ES-I3 (cell line): Measurements from ENCODE around the gene FCHSD2.

ENCODE experiments used
- H3K36me3 ChIP-seq: 2 replicates; pipeline ENCODE4 v1.6.1; 2013; ENCODE audit warnings: mild to moderate bottlenecking, low read length, control low read depth, moderate library complexity; ENCODE audit not compliant: insufficient read depth
- H3K4me1 ChIP-seq: 2 replicates; pipeline ENCODE4 v1.6.1; 2013; ENCODE audit warnings: mild to moderate bottlenecking, control low read depth, low read length; ENCODE audit not compliant: insufficient read depth
- H3K9ac ChIP-seq: 2 replicates; pipeline ENCODE4 v1.6.1; 2013; ENCODE audit warnings: low read depth, mild to moderate bottlenecking, low read length, moderate library complexity
- H3K9me3 ChIP-seq: 2 replicates; pipeline ENCODE4 v1.6.1; 2013; ENCODE audit warnings: mild to moderate bottlenecking, low read length, moderate library complexity; ENCODE audit not compliant: control insufficient read depth, insufficient read depth

FCHSD2 gene

DNA sequence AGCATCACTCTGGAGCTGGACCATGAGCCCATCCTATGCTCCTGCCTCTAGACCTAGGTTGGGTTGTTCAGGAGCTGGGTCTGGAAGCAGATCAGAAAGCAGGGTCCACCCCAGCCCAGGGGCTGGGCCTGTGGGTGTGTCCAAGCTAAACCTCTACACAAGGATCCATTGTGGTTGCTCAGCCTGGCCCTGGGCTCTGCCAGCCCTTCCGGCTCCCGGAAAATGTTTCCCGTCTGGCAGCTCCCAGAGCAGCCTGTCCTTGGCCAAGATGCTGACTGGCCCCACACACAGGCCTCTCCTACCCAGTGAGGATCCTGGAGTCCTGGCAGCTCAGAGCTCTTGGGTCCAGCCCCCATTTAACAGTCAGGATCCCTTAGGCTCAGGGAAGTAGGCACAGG is 35.3 kb upstream of the FCHSD2 start:
- Histone ChIP-seq H3K4me1 (no peaks in the 10 kb centered on the region; the same call in 1 of the 2 replicates), H3K36me3 (no peaks in the 10 kb centered on the region), H3K9me3 (no peaks in the 10 kb centered on the region), H3K9ac (no peak overlapping the region)

DNA sequence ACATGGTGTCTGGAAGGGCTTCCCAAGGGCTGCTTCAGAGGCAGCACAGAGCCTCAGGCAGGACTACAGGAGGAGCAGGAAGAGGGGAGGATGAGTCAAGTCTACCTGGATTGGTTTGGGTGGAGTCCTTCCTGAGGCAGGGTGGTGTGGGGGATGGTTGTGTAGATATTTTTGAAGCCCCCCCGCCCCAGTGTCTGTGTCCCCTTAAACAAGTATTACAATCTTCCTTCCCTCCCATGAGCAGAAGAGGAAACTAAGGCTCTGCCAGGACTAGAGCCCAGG is 34.7 kb upstream of the FCHSD2 start:
- no peaks in the 10 kb centered on the region for H3K36me3 ChIP-seq
- H3K4me1 ChIP-seq = no peaks in the 10 kb centered on the region; the same call in 1 of the 2 replicates
- H3K9ac ChIP-seq = no peak overlapping the region
- H3K9me3 ChIP-seq = no peaks in the 10 kb centered on the region

DNA sequence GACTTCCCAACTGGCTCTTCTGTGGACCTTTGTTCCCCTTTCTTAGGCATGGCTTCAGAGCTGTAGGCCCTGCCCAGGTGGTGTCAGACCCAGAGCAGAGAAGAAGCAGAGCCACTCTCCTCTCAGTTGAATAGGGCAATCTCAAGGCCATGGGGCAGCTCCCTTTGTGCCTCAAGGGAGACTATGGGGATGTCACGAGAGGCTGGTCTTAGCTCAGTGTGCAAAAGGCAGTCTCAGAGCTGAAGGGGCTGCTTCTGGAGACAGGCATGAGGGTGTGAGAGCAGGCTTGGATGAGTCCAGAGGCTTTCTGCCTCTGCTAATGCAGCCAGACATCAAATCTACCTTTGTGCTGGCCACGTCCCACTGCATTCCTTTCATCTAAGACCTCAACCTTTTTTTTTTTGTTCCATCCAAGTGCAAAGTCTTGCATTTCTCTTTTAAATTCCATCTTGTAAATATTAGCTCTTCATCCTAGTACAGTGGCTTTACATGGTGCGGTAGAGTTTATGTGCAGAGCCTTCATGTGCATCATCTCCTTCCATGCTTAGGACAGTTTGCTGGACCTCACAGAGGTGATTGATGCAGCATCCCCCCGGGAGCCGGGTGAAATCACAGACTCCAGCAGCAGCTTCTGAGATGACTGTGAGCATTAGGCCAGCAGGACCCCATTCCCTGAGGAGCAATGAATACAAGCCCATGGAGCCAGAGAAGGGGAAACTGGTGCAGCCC is 34.2 kb upstream of the FCHSD2 start:
- Histone ChIP-seq H3K36me3 (no peaks in the 10 kb centered on the region), H3K9ac (no peak overlapping the region), H3K4me1 (no peaks in the 10 kb centered on the region; the same call in 1 of the 2 replicates), H3K9me3 (no peaks in the 10 kb centered on the region)

DNA sequence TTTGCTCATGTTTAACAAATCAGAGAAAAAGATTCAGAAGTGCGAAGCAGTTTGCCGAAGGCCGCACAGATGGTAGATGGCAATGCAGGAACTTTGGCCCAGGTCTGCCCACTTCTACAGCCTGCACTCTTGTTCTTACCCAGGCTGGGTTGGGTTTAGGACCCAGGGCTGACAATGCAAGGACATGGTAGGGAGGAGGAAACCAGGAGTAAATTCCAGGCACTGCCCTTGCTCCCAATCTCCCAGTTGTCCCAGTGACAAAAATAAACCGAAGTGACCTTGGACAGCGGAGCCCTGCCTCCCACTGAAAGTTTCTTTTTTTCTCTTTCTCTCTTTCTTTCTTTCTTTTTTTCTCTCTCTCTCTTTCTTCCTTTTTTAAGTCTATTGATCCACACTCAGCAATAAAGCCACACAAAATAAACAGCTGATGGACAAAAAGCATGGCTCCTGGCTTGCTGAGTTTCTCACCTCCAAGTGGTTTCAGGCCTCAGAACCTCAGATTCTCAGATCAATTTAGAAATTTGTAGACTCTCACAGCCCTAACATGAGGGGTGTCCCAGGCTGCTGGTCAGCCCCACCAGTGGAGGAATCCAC is 33.5 kb upstream of the FCHSD2 start:
- no peaks in the 10 kb centered on the region for H3K36me3 ChIP-seq
- H3K9ac ChIP-seq = no peak overlapping the region
- no peaks in the 10 kb centered on the region; the same call in 1 of the 2 replicates for H3K4me1 ChIP-seq
- H3K9me3 ChIP-seq = no peaks in the 10 kb centered on the region

DNA sequence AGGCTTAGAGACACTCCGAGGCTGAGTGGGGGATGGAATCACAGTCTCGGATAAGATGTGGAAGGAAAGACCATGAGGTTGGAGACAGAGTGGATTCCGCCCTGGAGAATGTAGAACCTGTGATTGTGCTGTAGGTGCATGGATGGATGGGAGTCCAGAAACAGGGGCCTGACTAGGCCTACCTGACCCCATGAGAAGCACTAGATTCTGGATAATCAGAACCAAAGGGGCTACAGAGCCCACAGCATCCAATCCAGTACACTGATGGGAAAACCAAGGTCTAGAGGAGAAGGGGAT is 32.3 kb upstream of the FCHSD2 start:
- H3K9ac ChIP-seq = no peak overlapping the region
- no peaks in the 10 kb centered on the region; the same call in 1 of the 2 replicates for H3K4me1 ChIP-seq
- no peaks in the 10 kb centered on the region for H3K9me3 ChIP-seq
- H3K36me3 ChIP-seq = no peaks in the 10 kb centered on the region

DNA sequence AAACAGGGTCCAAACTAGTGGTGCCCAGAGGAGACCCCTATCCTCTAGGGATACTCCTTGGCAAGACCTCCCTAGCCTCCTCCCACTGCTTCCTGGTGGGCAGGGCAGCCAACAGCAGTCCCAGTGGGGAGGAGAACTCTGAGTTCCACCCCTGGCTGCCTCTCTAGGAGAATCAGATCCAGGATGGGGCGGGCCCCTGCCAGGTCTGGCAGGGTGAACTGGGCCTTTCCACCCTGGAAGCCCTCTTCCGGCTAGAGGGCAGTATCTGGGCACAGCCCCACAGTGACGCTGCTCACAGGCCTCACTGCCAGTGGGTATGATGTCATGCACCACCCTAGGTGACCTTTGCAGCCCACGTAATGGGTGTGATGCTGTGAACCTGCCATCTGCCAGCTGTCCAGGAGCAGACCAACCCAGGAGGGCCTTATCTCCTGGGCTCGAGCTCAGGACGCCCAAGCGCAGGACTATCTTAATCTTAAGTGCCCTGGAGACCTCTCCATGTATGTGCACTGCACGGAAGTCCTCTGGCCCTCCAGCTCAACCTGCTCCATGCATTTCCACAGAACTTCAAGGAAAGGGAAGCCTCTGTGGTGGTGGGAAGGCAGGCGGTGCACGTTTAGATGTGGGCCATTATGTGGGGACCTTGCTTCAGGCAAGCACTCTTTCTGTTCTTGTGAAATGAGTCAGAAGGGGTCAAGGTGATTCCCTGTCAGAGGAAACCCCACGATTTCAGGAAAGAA is 31.8 kb upstream of the FCHSD2 start:
- Histone ChIP-seq H3K9me3 (no peaks in the 10 kb centered on the region), H3K4me1 (peaks cover 4% of the 10 kb centered on the region; the same call in 1 of the 2 replicates), H3K9ac (no peak overlapping the region), H3K36me3 (no peaks in the 10 kb centered on the region)

DNA sequence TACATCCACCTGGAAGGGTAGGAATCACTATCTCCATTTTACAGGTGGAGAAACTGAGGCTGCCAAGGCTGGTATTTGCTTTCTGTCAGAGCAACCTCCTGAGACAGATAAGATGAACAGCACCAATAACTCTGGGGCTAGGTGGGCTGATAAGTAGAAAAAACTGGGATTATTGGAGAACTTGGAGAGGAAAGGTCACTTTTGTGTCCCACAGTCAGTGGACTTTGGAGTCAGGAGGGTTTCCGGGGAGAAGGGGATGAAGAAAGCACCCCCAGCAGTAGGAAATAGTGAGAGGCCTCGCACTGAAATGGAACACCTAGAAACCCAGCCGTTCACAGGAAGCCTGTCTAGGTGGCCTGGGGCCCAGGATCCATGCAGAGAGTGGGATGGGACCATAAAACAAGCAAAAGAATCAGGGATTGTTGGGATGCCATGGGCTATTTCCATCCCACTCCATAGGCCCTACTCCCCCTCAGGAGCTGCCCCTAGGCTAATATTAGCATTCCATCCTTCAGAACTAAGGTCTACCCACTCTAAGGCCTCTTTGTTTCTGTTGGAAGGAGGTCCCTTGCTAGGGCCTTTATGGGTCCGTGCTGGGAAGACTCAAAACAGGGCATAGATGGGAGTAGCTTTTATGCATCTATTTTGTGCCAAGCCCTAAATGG is 31.0 kb upstream of the FCHSD2 start:
- no peaks in the 10 kb centered on the region for H3K36me3 ChIP-seq
- no peaks in the 10 kb centered on the region for H3K9me3 ChIP-seq
- no peak overlapping the region for H3K9ac ChIP-seq
- peaks cover 4% of the 10 kb centered on the region; the same call in 1 of the 2 replicates for H3K4me1 ChIP-seq

DNA sequence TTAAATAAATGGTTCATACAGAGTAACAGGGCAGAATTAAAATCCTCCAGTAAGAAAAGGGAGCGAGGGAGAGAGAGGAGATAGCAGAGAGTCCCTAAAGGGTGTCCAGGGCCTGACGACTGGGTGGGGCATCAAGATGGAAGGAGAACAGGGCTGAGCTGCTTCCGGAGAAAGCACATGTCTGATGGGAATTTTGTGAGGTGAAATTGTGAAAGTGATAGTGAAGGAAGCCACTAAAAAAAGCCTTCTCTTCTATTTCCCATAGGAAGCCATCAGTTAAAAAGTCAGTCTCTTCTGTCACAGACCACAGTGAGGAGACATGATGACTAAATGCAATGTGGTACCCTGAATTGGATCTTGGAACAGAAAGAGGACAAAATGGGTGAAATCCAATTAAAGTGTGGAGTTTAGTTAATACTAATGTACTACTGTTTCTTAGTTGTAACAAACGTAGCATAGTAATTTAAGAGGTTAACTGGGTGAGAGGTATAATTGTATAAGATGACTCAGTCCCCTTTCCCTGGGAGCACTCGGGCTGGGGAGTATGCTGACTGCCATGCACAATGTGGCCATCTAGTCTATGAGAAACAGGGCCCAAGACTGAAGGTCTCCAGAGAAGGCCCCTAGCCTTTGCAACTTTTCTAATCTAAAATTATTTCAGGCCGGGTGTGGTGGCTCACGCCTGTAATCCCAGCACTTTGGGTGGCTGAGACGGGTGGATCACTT is 29.5 kb upstream of the FCHSD2 start:
- peaks cover 4% of the 10 kb centered on the region; the same call in 1 of the 2 replicates for H3K4me1 ChIP-seq
- H3K36me3 ChIP-seq = no peaks in the 10 kb centered on the region
- no peak overlapping the region for H3K9ac ChIP-seq
- no peaks in the 10 kb centered on the region for H3K9me3 ChIP-seq

DNA sequence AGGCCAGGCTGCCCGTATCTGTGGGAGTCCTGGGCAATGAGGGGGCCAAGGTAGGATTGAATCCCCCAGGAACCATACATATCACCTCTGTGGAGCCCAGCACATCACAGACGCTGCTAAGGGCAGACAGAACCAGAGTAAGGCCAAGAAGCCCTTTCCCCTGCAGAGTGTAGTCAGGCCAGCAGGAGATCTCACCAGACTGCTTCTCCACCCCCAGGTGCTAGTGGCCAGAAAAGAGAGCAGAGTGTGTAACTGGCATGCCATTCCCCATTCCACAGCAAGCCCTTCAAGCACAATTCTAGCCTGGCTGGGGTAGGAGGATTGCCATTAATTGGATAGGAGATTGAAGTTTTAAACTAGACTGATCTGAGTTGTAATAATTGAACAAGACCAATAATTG is 28.0 kb upstream of the FCHSD2 start:
- H3K4me1 ChIP-seq = peaks cover 6% of the 10 kb centered on the region
- H3K36me3 ChIP-seq = no peaks in the 10 kb centered on the region
- H3K9me3 ChIP-seq = no peaks in the 10 kb centered on the region
- no peak overlapping the region for H3K9ac ChIP-seq

DNA sequence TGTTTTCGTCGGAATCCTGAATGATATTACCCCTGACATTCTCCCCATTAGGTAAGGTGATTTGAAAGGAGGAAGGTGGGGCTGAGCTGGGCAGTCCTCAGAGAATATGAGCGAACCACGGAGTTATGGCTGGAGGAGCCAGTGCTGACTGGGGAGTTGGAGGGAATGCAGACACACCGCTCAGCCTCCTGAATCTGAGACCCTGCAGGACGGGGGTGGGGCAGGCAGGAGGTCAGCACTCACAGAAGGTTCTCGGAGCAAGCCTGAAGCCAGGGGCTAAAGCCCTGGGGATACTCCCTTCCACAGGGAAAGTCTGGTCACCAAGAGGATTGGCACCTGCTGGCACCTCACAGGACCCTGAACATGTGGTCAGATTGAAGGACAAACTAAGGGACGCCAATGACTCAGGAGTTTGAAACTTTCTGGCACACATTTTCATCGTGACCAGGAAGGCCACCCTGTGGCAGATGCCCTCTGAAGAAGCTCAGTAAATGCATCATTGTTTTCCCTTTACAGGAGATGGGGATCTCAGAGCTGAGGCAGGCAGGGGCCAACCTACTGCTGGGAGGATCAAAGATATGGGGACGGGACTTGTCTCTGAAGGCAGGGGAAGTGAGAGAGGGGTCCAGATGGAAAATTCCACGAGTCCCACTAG is 26.9 kb upstream of the FCHSD2 start:
- no peaks in the 10 kb centered on the region for H3K36me3 ChIP-seq
- no peaks in the 10 kb centered on the region for H3K9me3 ChIP-seq
- no peak overlapping the region for H3K9ac ChIP-seq
- H3K4me1 ChIP-seq = peaks cover 9% of the 10 kb centered on the region

DNA sequence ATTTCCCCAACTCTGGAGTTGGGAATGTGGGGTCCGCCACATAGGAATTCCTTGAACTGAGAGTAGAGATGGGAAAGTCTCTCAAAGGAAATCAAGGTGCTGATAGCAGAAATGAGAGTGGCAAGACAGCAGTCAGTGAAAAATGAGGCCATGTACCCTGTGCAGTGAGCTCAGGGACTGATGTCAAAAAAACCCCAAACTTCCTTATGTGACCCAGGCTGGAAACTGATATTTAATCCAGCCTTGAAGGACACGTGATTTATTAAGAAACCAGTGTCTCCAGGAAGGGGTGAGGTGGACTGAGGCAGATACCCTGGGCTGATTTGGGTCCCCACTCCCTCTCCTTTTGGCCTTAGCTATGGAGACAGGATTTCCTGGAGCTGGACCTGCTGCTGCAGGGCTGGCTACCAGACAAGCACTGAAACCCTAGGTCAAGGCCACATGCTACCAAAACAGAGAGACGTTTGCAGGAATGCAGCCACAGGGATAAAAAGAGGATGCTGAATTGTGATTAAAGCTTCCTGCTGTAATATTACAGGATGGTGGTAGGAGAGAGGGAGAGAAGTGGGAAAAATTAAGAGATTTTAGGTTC is 25.3 kb upstream of the FCHSD2 start:
- peaks cover 9% of the 10 kb centered on the region for H3K4me1 ChIP-seq
- no peaks in the 10 kb centered on the region for H3K9me3 ChIP-seq
- no peaks in the 10 kb centered on the region for H3K36me3 ChIP-seq
- H3K9ac ChIP-seq = no peak overlapping the region

DNA sequence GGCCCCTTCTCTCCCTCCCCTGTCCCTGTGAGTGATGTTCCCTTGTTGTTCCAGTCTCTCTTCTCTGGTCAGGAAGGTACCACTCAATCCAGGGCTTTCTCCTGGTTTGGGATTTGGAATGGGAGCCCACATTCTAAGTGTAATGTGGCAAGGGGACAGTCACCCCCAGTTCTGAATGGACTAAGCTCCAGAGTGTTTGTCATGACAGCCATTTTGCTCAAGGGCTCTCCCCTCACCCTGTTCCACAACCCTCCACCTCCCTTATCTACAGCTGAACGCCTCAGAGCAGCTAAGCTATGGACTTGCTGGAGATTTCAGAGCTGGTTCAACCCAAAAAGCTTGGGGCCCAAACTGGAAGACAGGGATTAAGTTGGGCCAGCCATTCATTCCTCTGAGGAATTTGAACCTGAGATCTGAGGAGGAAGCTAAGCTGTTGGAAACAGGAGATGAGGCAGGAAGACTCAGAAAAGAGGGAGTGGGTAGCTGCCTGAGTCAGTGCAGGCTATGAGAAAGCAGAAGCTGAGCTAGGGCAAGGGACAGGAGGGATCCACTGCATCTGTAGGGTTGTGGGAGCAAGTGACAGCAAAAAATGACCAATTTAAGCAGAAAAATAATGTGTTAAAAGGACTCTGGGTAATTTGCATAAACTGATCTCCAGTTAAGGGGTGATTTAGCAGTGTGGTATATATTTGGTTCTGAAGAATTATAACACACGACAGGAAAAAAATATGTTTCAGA is 22.9 kb upstream of the FCHSD2 start:
- peaks cover 9% of the 10 kb centered on the region for H3K4me1 ChIP-seq
- no peaks in the 10 kb centered on the region for H3K9me3 ChIP-seq
- H3K36me3 ChIP-seq = no peaks in the 10 kb centered on the region
- no peak overlapping the region for H3K9ac ChIP-seq

DNA sequence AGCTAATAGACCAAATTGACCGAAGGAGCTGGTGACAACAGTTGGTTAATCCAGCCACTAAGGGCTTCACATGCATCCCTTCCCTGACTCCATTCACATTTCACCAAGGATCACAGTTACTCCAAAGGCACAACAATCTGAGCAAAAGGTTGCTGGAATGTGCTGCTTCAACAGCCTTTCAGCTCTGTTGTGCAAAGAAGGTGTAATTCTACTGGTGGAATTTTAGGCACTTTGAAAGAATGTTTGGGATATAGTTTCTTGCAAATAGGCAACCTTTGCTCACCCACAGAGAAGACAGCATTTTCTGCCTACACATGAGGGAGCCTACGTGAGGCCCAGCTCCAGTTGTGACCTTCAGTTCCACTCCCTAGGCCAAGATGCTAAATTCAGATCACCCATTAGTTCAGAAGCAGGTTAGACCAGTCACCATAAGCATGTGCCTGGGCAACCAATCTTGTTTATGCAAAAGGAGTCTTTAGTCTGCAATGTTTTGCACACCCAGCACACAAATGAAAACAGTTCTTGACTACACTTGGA is 21.6 kb upstream of the FCHSD2 start:
- H3K4me1 ChIP-seq = peaks cover 4% of the 10 kb centered on the region; the same call in 1 of the 2 replicates
- H3K36me3 ChIP-seq = no peaks in the 10 kb centered on the region
- no peaks in the 10 kb centered on the region for H3K9me3 ChIP-seq
- no peak overlapping the region for H3K9ac ChIP-seq
